Endothelial cell of hepatic sinusoid (primary cell): ENCODE measurements around the gene NFIA.

ENCODE experiments used
- in situ Hi-C: cut with HindIII; loops from 2 replicates; pipeline ENCODE4 v1.10.0; 2017; ENCODE audit warnings: low sequenced_read_pairs

The NFIA gene

DNA sequence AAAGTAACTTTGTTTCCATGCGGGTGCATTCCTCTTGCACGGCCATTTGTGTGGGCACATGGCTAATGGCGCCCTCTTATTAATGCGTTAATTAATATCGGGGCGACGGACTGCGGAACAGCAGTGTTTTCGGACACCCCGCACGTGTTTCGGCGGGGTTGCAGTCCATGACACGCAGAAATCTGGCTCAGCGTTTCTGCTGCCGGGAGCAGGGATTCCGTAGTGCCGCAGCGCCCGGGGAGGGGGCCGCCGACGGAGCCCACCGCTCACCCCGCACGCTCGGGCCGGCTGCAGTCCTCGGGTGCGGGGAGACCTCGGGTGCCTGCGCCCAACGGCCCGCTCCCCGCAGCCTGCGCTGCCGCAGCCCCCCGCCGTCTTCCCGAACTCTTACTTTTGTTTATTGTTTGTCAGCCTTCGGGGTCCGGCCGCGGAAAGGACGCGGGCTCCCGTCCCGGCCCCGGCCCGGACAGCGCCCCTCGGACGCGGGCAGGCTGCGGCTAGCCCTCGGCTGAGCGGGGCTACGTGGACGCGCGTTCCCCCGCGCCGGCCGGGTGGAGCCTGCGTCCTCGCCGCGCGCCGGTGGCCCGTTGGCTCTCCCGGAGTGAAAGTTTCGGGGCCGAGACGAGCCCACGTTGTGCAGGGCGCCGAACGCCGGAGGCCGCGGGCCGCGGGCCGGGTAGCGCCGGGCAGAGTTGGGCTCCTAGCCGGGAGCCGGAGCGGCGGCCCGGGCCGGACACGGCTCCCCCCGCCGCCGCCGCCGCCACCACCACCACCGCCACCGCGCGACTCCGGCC, 849 bp downstream of the NFIA start:
- in situ Hi-C loops, result no loop called here

GRCh38 chr1:61083807-61084440, 1.6 kb downstream of the NFIA start:
- in situ Hi-C loops, result no loop called here

- in situ Hi-C loops, result no loop called here
Measured at GRCh38 chr1:61084491-61085031, 2.2 kb downstream of the NFIA start.

DNA sequence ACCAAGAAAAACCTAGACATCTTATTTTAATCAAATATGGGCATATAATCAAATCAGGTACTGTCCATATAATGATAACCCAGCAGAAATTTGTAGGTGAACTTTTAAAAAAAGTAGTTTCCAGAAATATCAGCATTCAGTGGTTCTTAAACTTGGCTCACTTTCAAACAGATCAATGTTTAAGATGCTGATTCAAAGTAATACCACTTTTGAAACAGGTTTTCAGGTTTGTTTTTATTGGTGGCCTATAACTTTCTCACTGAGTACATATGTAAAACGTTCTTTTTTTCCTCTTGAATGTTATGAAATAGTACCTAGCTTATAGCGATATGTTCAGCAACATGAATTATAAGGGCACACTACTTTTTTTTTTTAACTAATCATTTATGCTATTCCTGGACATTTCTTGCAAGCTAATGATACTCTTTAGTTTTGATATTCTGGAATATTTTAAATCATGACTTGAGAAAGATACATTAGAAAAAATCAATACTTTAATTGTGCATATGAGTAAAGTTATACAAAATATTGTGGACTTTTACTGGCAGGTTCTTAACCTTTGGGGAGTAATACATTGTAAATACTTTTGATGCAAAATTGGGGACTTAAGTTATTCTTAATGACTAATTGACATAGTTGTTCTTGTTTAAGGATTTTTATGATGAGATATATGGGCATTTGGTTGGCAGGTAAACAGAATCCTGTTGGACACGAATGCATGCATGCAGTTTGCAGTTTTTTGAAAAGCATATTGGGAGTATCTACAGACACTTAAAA, 3.0 kb downstream of the NFIA start:
- in situ Hi-C loops, result no loop called here

DNA sequence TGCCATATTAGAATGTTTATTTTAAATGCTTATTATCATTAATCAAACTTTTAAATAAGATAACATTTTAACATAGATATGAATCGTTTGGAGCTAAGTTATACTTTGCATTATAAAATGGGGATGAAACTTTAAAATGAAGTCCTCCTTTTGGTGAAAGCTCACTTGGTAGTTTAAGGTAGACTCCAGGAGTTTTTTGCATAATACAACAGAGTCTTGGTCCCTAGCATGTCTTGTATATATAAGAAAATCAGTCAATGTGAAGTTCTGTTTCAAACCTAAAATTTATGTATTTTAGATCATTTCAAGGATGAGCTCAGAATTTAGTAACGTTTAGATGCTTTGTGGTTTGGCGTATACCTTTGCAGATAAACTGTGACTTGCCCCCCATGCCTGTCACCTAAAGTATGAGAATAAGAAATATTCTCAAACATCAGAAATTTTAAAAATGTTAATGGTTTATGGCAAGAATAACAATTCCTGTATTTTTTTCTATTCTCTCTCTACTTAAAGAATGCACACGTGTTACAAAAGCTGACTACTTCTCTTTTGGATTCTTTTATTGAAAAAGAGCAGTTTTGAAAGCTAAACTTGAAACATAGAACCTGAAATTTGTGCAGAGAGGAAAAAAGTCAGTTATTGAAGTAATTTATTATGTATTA, 3.8 kb downstream of the NFIA start:
- in situ Hi-C loops, result no loop called here

GRCh38 chr1:61087571-61087970, 5.2 kb downstream of the NFIA start:
- in situ Hi-C loops, result no loop called here

- in situ Hi-C loops, result no loop called here
Measured at GRCh38 chr1:61088163-61088974, 6.0 kb downstream of the NFIA start.

DNA sequence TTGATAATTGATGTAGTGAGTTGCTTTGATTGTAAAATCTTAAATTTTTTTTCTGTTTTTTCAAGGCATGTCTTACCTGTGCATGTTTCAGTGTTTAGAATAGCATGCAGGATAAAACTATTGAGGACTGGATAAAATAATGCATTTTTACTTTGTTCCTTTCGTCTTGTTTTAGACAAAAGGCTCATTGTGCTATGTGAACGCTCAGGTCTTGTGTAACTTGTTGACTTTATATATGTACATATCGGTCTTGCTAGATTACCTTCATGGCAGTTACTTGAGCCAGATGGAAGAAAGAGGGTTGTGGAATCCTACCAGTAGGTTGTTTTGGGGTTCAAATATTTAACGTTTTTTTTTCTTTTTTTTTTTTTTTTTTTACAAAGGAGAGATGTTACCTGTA, 7.0 kb downstream of the NFIA start:
- in situ Hi-C loops, result no loop called here

DNA sequence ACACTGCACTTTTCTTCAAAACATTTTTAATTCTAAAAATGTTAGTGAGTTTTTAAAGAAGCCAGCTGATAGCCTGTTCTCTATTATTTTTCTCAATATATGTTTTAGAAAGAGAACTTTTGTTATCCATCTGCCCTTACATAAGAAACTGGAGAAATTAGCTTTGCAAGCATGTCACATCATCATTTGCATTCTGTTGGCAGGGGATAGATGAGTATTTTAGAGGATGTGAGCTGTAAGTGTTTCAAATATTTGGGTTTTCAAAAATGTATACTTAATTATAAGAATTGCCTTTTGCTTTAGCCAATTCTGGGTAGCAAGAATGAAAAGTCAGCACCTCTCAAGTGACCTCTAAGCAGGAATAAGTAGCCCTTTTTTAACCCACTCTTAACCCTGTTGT, 7.4 kb downstream of the NFIA start:
- in situ Hi-C loops, result no loop called here

DNA sequence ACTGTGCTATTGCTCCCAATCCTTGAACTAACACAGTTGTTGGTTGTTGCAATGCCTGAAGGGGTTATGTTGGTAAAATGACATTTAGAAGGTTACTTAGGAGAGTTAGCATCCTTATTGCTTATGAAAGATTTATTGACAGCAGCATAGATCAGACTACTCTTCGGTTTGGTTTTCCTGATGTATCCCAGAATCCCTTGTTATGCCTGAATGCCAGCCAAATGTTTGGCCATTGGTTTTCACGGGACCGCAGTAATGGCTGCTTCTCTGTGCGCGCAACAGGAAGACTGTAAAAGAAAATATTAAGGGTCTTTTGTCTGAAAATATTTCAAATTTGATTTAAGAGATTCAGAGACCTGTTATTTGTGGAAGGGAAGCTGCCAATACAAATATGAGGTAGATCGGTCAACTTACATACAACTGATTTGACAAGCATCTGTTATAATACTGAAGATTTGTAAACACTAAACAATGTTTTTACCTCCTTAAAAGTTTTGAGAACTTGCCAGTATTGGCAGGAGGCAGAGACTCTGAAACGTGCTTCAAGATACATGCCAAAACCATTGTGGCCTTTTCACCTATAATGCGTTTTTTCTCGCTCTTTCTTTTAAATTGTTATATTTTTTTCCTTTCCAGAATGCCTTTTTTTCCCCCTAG, 8.3 kb downstream of the NFIA start:
- in situ Hi-C loops, result no loop called here

DNA sequence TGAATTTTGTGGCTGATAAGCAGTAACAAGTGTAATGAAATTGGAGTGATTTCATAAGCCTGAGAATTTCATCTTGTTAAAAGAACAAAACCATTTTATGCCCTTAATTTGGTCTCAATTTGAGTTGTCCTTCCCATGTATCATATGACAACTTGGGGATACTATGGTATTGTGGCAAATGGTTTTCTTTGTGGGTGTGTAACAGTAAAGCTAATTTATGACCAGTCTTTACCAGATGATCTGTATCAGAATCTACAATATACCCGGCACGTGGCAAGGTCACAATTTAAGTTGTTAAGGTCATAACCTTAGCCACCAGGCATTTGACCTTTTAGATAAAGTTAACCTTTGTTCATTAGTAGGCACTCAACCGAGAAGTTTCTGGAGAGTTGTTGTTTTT, 9.1 kb downstream of the NFIA start:
- in situ Hi-C loops, result no loop called here

DNA sequence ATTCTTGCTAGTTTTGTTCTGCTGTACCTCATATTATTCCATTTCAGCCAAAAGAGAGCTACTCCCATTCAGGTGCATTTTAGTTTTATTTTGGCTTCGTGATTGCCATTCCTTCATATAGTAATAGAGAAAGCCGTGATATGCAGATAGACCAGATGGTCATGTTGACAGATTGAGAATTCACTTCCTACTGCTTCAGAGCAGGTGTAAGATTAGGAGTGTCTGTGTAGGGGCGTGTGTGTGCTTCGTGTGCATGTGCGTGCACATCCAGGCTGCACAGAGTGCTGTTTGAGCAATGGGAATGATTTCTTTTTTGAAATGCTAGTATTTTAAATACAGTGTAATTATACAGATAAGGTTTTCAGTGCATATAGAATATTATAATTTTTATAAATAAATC, 10.3 kb downstream of the NFIA start:
- in situ Hi-C loops, result no loop called here

DNA sequence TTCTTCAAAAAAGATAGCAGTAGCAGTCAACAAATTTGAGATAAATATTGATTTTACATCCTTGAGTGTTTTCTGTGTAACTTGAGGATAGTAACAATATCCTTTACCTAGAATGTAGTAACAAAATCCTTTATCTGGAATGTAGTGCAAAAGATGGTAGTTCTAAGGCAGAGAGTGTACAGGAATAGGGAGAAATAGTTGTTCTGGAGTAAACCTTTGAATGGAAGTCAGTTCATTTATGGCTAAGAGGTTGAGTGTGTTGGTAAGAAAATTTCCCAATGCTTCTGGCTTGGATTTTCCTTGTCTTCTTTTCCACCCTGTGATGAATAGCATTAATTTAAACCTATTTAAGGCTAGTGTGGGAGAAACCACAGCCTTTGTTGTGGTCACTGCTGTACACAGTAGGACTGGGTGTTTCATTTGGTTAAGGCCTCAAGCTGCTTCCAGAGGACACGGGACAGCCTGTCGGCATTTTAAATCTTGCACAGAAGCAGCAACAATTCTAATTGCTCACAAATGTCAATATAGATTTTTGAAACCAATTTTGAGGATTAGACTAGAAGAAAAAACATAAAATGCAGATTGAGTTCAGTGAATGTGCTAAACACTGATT, 11.3 kb downstream of the NFIA start:
- in situ Hi-C loops, result no loop called here

DNA sequence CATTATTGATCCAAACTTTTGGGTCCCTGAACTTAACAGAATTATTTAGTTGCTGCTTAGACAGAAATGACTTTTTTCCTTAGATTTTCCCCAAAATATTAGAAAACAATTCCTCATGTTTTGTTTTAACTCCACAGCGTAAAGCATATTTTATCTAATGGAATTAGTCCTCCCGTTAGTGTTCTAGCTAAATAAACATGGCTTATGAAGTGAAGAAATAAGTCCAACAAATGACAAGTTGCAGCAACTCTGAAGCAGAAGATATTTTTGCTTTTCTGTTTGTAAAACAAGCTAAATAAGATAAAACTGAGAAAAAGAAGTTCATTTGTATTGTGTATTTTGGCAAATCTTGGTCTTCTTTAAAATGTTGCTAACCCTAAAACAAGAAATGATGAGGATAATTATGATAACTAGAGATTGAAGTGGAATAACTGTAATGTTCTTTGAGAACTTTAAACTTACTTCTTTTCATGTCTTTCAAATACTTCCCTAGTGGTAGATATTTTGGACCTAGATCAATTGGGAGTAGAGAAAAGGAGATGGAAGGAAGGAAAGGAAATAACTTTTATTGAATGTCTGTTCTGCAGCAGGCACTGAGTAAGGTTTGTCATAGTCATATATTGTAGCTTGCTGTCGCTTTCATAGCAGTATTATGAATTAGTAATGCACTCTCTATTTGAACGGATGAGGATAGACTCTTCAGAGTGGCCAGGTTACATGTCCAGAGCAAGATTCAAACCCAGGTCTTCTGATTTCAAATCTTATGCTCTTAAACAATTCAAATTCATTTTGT, 12.5 kb downstream of the NFIA start:
- in situ Hi-C loops, result no loop called here

- in situ Hi-C loops, result no loop called here
Measured at GRCh38 chr1:61095470-61095812, 13.1 kb downstream of the NFIA start.

GRCh38 chr1:61097317-61097716, 15.0 kb downstream of the NFIA start:
- in situ Hi-C loops, result no loop called here

DNA sequence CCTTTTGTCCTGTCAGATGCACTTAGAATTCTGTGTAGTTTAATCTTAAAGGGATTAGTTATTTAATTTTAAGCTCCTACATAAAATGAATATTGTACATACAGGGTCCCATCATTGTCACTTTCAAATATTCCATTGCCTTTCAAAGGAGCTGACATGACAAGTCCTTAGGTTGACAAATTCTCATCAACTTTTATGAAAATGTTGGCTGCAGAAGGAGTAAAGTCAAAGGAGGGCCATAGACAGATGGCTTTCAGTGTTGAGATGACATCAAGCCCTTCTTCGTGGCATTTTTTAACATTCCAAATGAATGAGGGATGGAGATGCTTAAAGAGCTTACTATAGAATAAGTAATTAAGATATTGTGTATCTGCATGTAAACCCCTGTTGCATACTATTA, 15.4 kb downstream of the NFIA start:
- in situ Hi-C loops, result no loop called here

DNA sequence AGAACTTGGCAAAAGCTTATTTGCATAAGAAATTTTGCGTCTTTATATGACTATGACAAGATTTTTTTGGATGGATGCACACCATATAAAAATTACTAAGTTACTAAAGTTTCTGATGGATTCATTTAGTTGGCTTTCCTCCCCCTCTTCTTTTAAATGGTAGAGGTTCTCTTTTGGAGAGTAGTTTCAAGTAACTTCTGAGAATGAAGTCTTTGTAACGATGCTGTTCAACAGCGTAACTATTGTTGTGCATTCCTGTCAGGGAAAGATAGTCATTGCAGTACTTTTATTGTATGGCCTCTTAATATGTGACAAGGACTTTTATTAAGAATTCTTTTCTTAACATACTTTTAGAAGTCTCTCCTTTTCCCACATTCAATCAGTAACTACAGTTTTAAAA, 16.0 kb downstream of the NFIA start:
- in situ Hi-C loops, result no loop called here
